Amygdala (tissue), 56 donors: Measurements from ENCODE around the gene BRICD5.

Source experiments
- DNase-seq, 56 donors: peaks; one replicate each; lab custom pipeline; 2025; lab: John Stamatoyannopoulos, UW

Gene BRICD5

GRCh38 chr16:2186505-2186904 is 24.2 kb downstream of the BRICD5 start:
- DNase-seq = no peak

DNA sequence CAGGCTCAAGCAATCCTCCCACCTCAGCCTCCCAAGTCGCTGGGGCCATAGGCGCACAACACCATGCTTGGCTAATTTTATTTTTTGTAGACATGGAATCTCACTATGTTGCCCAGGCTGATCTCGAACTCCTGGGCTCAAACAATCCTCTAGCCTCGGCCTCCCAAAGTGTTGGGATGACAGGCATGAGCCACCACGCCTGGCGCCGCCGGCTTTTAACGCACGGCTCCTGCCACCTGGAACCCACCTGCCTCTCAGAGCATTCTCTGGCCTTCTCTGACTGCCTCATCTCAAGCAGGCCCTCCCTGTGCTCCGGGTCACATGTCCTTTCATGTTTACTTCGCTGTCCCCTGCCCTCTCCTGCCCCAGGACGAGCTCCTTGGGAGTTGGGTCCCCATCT is 24.6 kb downstream of the BRICD5 start:
- no peak for DNase-seq

DNA sequence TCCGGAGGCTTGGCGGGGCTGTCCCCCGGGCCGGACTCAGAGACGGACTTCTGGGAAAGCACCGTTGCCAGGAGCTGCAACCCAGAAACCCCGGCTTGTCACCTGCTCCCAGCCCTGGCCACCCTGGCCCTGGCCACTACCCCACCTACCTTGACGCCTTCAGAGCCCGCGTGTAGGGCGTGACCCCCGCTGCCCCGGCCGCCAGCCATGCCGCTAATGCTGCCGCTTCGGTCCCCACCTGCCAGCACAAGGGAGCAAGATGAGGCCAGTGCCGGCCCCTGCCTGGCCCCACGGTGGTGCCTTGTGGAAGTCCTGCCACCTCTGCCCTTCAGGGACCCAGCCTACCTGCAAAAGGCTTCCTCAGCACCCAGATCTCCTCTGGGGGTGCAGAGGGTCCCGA is 25.7 kb downstream of the BRICD5 start:
- no peak for DNase-seq

DNA sequence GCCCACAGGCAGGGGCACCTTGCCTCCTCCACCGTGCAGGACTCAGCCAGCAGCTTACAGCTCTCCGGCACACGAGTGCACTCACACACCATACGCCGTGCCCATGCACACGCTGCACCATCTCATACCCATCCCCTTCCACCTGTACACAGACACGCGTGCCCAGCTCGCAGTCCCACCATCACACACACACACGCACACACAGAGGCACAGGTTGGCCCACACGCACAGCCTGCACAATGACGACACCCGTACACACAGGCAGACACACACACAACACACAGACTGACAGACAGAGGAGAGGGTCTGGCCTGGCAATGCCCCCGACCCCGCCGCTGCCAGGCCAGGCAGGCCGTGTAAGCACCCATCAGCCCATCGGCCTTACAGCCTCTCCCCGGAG is 26.3 kb downstream of the BRICD5 start:
- no peak for DNase-seq

DNA sequence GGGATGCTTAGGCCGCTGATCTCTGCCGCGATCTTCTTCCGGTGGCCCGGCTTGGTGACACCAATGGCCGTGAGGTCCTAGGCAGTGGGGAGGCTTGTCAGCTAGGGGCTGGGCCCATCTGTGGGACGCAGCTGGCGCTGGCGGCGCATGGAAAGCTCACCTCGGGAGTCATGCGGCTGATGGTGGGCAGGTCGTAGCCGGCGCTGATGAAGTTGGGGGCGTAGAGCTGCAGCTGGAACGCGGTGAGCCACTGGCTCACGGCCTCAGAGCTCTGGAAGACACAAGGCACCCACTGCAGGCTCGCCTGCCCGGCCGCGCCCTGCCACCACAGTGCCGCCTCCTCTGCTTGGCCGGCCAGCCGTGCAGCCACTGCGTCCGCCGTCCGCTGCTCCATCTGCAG is 27.0 kb downstream of the BRICD5 start:
- DNase-seq = no peak

GRCh38 chr16:2181952-2182351 is 28.7 kb downstream of the BRICD5 start:
- no peak for DNase-seq

DNA sequence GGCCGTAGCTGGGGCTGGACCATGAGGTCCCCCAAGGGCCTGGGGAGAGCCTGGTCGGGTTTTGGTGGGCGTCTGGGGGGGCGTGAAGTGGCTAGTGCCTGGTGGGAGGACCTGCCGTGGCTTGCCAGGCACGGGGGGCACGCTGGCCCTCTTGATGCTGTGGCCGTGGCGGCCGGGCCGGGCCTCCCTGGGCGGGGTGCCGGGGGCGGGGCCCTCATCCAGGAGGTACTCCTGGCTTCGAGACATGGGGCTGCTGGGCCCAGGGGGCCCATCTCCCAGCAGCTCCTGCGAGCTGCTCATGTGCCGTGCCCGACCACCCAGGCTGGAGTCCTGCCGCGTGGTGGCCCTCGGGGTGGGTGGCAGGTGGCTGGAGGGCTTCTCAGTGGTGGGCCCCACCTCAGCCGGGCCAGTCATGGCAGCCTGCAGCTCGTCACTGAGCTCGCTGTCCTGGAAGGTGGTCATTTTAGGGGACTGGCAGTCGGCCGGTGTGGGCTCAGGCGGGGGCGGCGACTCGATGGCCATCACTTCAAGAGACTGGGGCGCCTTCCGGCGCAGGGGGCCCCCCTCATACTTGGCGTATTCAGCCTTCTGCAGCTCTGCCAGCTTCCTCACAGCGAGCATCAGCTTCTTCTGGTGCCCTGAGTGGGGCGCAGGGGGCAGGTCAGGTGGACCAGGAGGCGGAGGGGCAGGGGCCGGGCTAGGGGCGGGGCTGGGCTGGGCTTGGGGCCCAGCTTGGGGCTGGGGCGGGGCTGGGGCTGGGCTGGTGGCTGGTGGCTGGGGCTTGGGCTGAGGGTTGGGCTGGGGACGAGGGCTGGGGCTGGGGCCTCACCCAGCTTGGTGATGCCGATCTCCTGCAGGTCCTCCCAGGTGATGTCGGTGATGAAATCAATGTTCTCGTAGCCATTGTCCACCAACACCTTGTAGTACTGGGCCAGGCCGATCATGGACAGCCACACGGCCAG is 29.4 kb downstream of the BRICD5 start:
- DNase-seq = peak in 5 of 56 donors; percentile 23 to 36 (median 31)

GRCh38 chr16:2180461-2180860 is 30.2 kb downstream of the BRICD5 start:
- no peak for DNase-seq

- DNase-seq = no peak
These were observed 31.1 kb downstream of the BRICD5 start for GRCh38 chr16:2179576-2179975.

DNA sequence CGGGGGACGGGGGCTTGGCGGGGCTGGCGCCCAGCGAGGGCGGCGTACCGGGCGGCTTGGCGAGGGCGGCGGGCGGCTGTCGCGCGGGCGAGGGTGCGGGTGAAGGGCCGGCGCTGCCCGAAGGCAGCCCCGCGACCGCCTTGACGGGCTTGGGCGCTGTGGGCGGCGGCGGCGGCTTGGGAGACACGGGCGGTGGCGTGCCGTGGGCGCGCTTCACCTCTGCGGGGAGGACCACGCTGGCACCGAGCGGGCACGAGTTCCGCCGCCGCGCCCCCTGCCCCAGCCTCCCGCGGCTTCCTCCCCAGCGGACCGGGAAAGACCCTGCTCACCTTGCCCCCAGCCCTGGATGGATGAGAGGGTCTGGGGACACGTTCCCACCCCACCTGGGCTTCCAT is 31.6 kb downstream of the BRICD5 start:
- no peak for DNase-seq

GRCh38 chr16:2178321-2179106 is 32.1 kb downstream of the BRICD5 start:
- DNase-seq = peak in 2 of 56 donors; percentile 10 to 46

DNA sequence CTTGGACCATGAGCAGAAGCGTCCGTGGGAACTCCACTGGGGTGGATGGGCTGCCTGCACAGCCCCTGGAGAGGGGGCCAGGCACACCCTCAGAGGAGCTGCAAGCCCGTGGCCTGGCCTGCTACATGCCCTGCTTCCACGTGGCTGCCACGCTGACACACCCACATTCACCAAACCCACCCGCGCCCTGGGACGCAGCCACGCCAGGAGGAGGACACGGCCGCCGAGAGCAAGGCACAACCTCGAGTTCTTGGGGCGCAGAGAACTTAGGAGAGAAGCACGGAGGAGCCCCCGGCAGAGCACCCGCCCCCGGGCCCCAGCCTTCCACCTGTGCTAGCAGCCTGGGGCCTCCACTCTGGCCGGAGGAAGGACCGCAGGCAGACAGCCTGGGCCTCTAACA is 33.1 kb downstream of the BRICD5 start:
- no peak for DNase-seq

- no peak for DNase-seq
These were observed 33.6 kb downstream of the BRICD5 start for GRCh38 chr16:2177101-2177500.

DNA sequence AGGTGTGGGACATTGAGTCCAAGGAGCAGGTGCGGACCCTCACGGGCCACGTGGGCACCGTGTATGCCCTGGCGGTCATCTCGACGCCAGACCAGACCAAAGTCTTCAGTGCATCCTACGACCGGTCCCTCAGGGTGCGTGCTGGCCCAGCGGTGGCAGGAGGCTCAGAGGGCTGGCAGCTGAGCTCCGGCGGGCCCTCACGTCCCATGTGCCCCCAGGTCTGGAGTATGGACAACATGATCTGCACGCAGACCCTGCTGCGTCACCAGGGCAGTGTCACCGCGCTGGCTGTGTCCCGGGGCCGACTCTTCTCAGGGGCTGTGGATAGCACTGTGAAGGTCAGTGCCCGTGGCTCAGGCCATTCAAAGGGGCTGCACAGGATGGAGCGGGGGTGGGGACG is 34.6 kb downstream of the BRICD5 start:
- DNase-seq = no peak

DNA sequence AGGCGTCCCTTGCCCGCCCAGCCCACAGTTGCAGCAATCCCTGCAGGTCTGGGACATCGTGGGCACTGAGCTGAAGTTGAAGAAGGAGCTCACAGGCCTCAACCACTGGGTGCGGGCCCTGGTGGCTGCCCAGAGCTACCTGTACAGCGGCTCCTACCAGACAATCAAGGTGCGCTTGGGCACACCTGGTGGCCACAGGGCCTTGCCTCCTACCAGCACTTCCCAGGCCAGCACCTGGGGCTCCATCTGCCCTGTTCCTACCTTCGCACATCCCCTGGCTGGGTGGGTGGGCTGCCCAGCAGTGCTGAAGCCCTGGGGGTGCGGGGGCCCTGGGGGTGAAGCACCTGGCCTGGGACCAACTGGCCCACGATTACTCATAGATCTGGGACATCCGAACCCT is 35.2 kb downstream of the BRICD5 start:
- DNase-seq = no peak

DNA sequence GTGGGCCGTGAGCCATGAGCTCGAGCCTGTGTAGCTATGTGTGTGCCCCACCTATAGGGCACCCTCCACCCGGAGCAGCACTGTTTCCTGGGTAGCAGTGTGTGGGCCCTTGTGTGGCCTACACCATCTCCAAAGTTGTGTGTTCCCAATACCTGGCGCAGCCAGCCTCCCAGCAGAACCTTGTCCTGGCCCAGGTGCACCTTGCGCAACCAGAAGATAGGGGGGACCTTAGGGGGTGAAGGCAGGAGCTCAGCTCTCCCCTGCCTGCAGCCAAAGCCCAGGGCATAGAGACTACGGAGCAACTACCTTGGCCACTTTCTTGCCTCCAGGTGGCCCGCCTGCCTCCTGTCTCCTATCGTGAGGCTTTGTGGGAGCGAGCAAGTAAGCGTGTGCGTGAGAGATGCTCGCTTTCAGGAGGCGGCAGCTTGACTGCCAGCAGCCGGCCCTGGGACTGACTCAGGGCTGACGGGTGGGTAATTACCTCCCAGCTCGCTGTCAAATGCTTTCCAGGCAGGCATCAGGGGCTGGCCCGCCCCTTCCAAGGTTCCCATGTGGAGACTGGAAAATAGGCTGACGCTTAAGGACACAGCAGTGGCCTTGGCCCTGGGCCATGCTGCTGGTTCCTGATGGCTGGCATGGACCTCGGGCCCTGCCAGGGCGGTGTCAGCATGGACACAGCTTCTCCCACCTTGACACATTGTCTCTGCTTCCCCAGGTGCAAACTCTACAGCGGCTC is 36.1 kb downstream of the BRICD5 start:
- DNase-seq = peak in 7 of 56 donors; percentile 13 to 25 (median 23)

DNA sequence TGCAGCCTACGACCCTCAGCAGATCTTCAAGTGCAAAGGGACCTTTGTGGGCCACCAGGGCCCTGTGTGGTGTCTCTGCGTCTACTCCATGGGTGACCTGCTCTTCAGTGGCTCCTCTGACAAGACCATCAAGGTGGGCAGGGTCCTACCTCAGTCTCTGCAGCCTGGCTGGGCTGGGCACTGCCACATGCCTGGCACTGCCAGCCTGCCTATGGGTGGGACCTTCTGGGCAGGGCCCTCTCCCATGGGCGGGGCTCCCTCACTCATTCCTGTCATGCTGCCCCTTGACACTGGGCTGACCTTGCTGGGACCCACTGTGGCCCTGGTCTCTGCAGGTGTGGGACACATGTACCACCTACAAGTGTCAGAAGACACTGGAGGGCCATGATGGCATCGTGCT is 36.7 kb downstream of the BRICD5 start:
- no peak for DNase-seq

- no peak for DNase-seq
These were observed 37.3 kb downstream of the BRICD5 start for GRCh38 chr16:2173366-2173765.

GRCh38 chr16:2172688-2173335 is 37.9 kb downstream of the BRICD5 start:
- no peak for DNase-seq

DNA sequence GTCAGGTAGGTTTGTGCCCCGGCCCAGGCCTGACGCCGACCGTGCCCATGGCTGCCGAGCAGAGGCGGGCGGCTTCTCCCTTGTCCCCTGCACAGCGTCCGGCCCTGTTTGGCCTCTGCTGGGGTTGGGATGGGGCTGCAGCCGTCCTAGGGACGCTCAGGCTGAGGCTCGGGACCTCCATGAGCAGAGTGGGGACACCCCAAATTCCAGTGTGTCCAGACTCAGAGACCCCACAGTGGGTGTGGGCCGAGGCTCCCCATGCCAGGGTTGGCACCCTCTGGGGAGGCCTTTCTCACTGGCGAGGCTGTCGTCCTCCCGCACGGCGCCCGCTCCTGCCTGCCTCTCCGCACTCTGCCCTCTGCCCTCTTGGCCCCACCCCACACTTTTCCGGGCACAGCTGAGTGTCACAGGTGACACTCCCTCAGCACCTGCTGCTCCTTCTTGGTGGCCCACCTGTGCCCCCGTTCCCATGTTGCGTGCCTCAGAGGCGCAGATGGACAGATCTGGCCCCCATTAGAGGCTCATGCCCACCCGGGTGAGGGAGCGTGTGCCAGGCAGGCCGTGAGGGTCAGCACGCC is 39.0 kb downstream of the BRICD5 start:
- DNase-seq = no peak
